ENCODE data around the gene HSPD1. TPM values are rescaled to one million over a fixed set of nuclear protein-coding genes. Genes with fewer than 3 reads are reported as not detected.

The HSPD1 gene
- total and polyA plus RNA-seq, 9 of the 15 experiments (the other 6 are each of a cell fraction or from before 2014, with no cell fraction given), result 398 to 1,014 (median 622) TPM

- TF ChIP-seq FOXJ2 (tag; IDR thresholded peaks at IDR 0.05) (0 out of 2 replicates have a peak, but pooled peaks have one; percentile 49), HMGXB4 (CRISPR knock-in tag; IDR thresholded peaks at IDR 0.05) (peak; percentile 46; the same call in 1 of the 2 replicates), ZNF740 (CRISPR knock-in tag; IDR thresholded peaks at IDR 0.05) (no peak), ZNF740 (tag; IDR thresholded peaks at IDR 0.05) (no peak), HMGN3 (IDR thresholded peaks at IDR 0.05; ENCODE audit: borderline replicate concordance, extremely low read depth, insufficient read length, low read depth, low read length) (peak; percentile 91), ZNF280A (IDR thresholded peaks at IDR 0.05; ENCODE audit: low read depth, partially characterized antibody) (no peak), RB1 (IDR thresholded peaks at IDR 0.05; ENCODE audit: low read depth) (peak; percentile 64), RHOXF2B (CRISPR knock-in tag; conservative IDR thresholded peaks at IDR 0.05) (no peak), SMARCC2 (IDR thresholded peaks at IDR 0.05; ENCODE audit: low read depth) (peak; percentile 30; the same call in 1 of the 2 replicates), CC2D1A (IDR thresholded peaks at IDR 0.05) (no peak), MAFG (tag; conservative IDR thresholded peaks at IDR 0.05) (no peak), ATF6 (CRISPR knock-in tag; IDR thresholded peaks at IDR 0.05) (no peak), ZNF76 (CRISPR knock-in tag; IDR thresholded peaks at IDR 0.05; ENCODE audit: borderline replicate concordance) (no peak), FOXJ3 (CRISPR knock-in tag; IDR thresholded peaks at IDR 0.05) (no peak), TEAD4 (IDR thresholded peaks at IDR 0.05; ENCODE audit: low read length) (no peak), TEAD4 (CRISPR knock-in tag; IDR thresholded peaks at IDR 0.05; ENCODE audit: borderline replicate concordance) (no peak), ZBTB49 (CRISPR knock-in tag; IDR thresholded peaks at IDR 0.05; ENCODE audit: borderline replicate concordance) (no peak), CHCHD3 (CRISPR knock-in tag; IDR thresholded peaks at IDR 0.05) (no peak), U2AF1 (optimal IDR thresholded peaks at IDR 0.05; ENCODE audit: low read depth, low read length) (no peak), HMG20A (CRISPR knock-in tag; conservative IDR thresholded peaks at IDR 0.05) (no peak)
Observed at GRCh38 chr2:197515739-197516392, 16.2 kb upstream of the HSPD1 start, which contains the start of gene MOB4 (continued).

Measured in K562 (cell line).